Measurements from ENCODE around the gene OR51S1.

GRCh38 chr11:4887591-4887990, 38.6 kb upstream of the OR51S1 start:
- no peak for TF ChIP-seq CTCF (IDR thresholded peaks at IDR 0.05; ENCODE audit: extremely low read depth in 1 of 2, insufficient read depth in 1 of 2, low read depth in 1 of 2, low read length in 2 of 2)
- TF ChIP-seq MYC (IDR thresholded peaks at IDR 0.05; ENCODE audit: low read depth, low read length), result no peak
- no peak for TF ChIP-seq POLR2A (IDR thresholded peaks at IDR 0.05; ENCODE audit: low read depth, low read length)
- TF ChIP-seq JUN (IDR thresholded peaks at IDR 0.05; ENCODE audit: borderline replicate concordance, insufficient read depth, insufficient read length, low read depth), result no peak
- TF ChIP-seq FOS (IDR thresholded peaks at IDR 0.05; ENCODE audit: borderline replicate concordance, insufficient read depth, low read length), result no peak

All from endothelial cell of umbilical vein (primary cell).